HG03025 (cell line): ENCODE data around the gene GPX1.

Experiments
- ATAC-seq: cut with Tn5 transposase; IDR thresholded peaks from one replicate; pipeline ENCODE4 v1.9.1; 2021; ENCODE audit warnings: mild to moderate bottlenecking, moderate library complexity; ENCODE audit not compliant: unreplicated experiment, low FRiP score

Gene GPX1

GRCh38 chr3:49316696-49317457 lies 41.3 kb downstream of the GPX1 start:
- ATAC-seq = no peak

- ATAC-seq = no peak
Observed at GRCh38 chr3:49313896-49314688, 44.1 kb downstream of the GPX1 start.

- ATAC-seq = no peak
Observed at GRCh38 chr3:49311283-49311682, 46.9 kb downstream of the GPX1 start.

- ATAC-seq = no peak
Observed at GRCh38 chr3:49310677-49311076, 47.5 kb downstream of the GPX1 start.
